A549 (cell line): ENCODE measurements around the gene ERRFI1. TPM values are rescaled to one million over a fixed set of nuclear protein-coding genes. Genes with fewer than 3 reads are reported as not detected.

Experiments
- ATAC-seq, 2 experiments: fragments of 200-7000 bp in 1 of 2; fragments of >200 bp in 1 of 2; cut with Nextera tagmentation in 1 of 2; cut with Tn5 transposase in 1 of 2; 3 replicates each; pipeline versions ENCODE4 v1.8.0 to v1.9.1; 2018 to 2020; ENCODE audit warnings: mild to moderate bottlenecking in 1 of 2, moderate library complexity in 1 of 2
- CTCF ChIA-PET: fragments of 300-600 bp; sonication (Branson Sonifier 250); formaldehyde crosslinking; extraction: SDS; loops from one replicate; lab custom pipeline; 2021; ENCODE audit warnings: antibody characterized with exemption, inconsistent platforms; lab: Yijun Ruan, JAX
- POLR2A ChIA-PET: fragments of 350-600 bp; formaldehyde crosslinking; extraction: SDS; loops from one replicate; lab custom pipeline; 2021; ENCODE audit warnings: antibody characterized with exemption, inconsistent platforms; lab: Yijun Ruan, JAX
- DNase-seq, 2 experiments: peaks; one replicate each; pipeline versions ENCODE4 v3.0.0 to v3.0.0-alpha.2; 2011 to 2016; ENCODE audit warnings: low read depth in 1 of 2, low spot score in 1 of 2
- FAIRE-seq: peaks from 2 replicates; lab custom pipeline; 2011; peaks lifted over from hg19 to GRCh38; lab: Jason Lieb, UNC
- H3K27ac ChIP-seq, 2 experiments: fragments of >200 bp; sonication (Bioruptor Twin); formaldehyde crosslinking; 3 replicates each; pipeline ENCODE4 v1.5.1; 2016 to 2017
- H3K4me1 ChIP-seq: fragments of >200 bp; sonication (Bioruptor Twin); formaldehyde crosslinking; 3 replicates; pipeline ENCODE4 v1.6.1; 2016
- H3K4me2 ChIP-seq: fragments of >200 bp; sonication (Bioruptor Twin); formaldehyde crosslinking; 3 replicates; pipeline ENCODE4 v1.6.1; 2016
- H3K4me3 ChIP-seq: fragments of >200 bp; sonication (Bioruptor Twin); formaldehyde crosslinking; 3 replicates; pipeline ENCODE4 v1.5.1; 2016
- H3K9me3 ChIP-seq: fragments of >200 bp; sonication (Bioruptor Twin); formaldehyde crosslinking; 3 replicates; pipeline ENCODE4 v1.6.1; 2016
- BHLHE40 ChIP-seq: IDR thresholded peaks from 2 replicates; pipeline ENCODE4 v1.6.1; 2012; ENCODE audit warnings: low read depth, low read length, inconsistent platforms
- CBX2 ChIP-seq: fragments of 200-600 bp; sonication (generic); IDR thresholded peaks from 2 replicates; pipeline ENCODE4 v1.6.1; 2016; ENCODE audit warnings: low read depth, mild to moderate bottlenecking, borderline replicate concordance
- CBX8 ChIP-seq: fragments of 200-600 bp; sonication (generic); IDR thresholded peaks from 2 replicates; pipeline ENCODE4 v1.6.1; 2016
- CHD2 ChIP-seq: fragments of 150-350 bp; IDR thresholded peaks from 2 replicates; pipeline ENCODE4 v1.6.1; 2014; ENCODE audit warnings: low read length; ENCODE audit not compliant: partially characterized antibody
- EHF ChIP-seq: fragments of 250-450 bp; sonication (Bioruptor Pico); IDR thresholded peaks from 2 replicates; pipeline ENCODE4 v1.5.0; 2020; ENCODE audit warnings: mild to moderate bottlenecking
- FOSB ChIP-seq: fragments of 250-450 bp; sonication (Bioruptor Pico); IDR thresholded peaks from 2 replicates; pipeline ENCODE4 v1.5.0; 2020; ENCODE audit warnings: mild to moderate bottlenecking, moderate library complexity
- FOSL2 ChIP-seq, 2 experiments: fragments of 450-650 bp in 1 of 2; fragments of >200 bp in 1 of 2; sonication (Bioruptor Twin) in 1 of 2; formaldehyde crosslinking; IDR thresholded peaks; 2 replicates each; pipeline versions ENCODE4 v1.5.0 to v1.6.1; 2016 to 2020; ENCODE audit warnings: mild to moderate bottlenecking in 1 of 2, moderate library complexity in 1 of 2
- FOXS1 ChIP-seq: fragments of 250-450 bp; sonication (Bioruptor Pico); IDR thresholded peaks from 2 replicates; pipeline ENCODE4 v1.5.0; 2020; ENCODE audit warnings: mild to moderate bottlenecking, moderate library complexity
- HDAC2 ChIP-seq: fragments of 200-600 bp; sonication (generic); IDR thresholded peaks from 2 replicates; pipeline ENCODE4 v1.6.1; 2016
- HOXA7 ChIP-seq: fragments of 250-450 bp; sonication (Bioruptor Pico); IDR thresholded peaks from 2 replicates; pipeline ENCODE4 v1.5.0; 2020; ENCODE audit warnings: mild to moderate bottlenecking, moderate library complexity
- HOXB5 ChIP-seq: fragments of 250-450 bp; sonication (Bioruptor Pico); IDR thresholded peaks from 2 replicates; pipeline ENCODE4 v1.5.0; 2020; ENCODE audit warnings: mild to moderate bottlenecking, moderate library complexity
- JUN ChIP-seq, 2 experiments: fragments of >200 bp; sonication (Bioruptor Twin); formaldehyde crosslinking; IDR thresholded peaks; 2 replicates in 1 of 2; 3 replicates in 1 of 2; pipeline ENCODE4 v1.6.1; 2016 to 2017
- JUNB ChIP-seq: fragments of >200 bp; sonication (Bioruptor Twin); formaldehyde crosslinking; IDR thresholded peaks from 2 replicates; pipeline ENCODE4 v1.6.1; 2016
- KDM1A ChIP-seq: fragments of 200-600 bp; sonication (generic); IDR thresholded peaks from 2 replicates; pipeline ENCODE4 v1.6.1; 2016; ENCODE audit warnings: low read depth, mild to moderate bottlenecking
- KDM5A ChIP-seq: fragments of 200-600 bp; sonication (generic); IDR thresholded peaks from 2 replicates; pipeline ENCODE4 v1.6.1; 2016; ENCODE audit warnings: antibody characterized with exemption, mild to moderate bottlenecking
- MYC ChIP-seq: IDR thresholded peaks from 2 replicates; pipeline ENCODE4 v1.6.1; 2012; ENCODE audit warnings: mild to moderate bottlenecking, inconsistent platforms, low read length, improper control_type of control experiment, borderline replicate concordance
- NFE2L2 ChIP-seq: fragments of 150-350 bp; conservative IDR thresholded peaks from 2 replicates; pipeline ENCODE4 v1.6.1; 2014; ENCODE audit warnings: low read length
- NR3C1 ChIP-seq: fragments of >200 bp; sonication (Bioruptor Twin); formaldehyde crosslinking; IDR thresholded peaks from 3 replicates; pipeline ENCODE4 v1.6.1; 2017
- POLR2AphosphoS2 ChIP-seq: conservative IDR thresholded peaks from 2 replicates; pipeline ENCODE4 v1.6.1; 2012; ENCODE audit warnings: low read length, improper control_type of control experiment, inconsistent platforms
- RAD21 ChIP-seq, 2 experiments: fragments of >200 bp in 1 of 2; sonication (Bioruptor Twin) in 1 of 2; formaldehyde crosslinking in 1 of 2; IDR thresholded peaks in 1 of 2; conservative IDR thresholded peaks in 1 of 2; 2 replicates in 1 of 2; 3 replicates in 1 of 2; pipeline ENCODE4 v1.6.1; 2012 to 2018; ENCODE audit warnings: inconsistent platforms in 1 of 2
- RNF2 ChIP-seq: fragments of 200-600 bp; sonication (generic); IDR thresholded peaks from 2 replicates; pipeline ENCODE4 v1.6.1; 2016; ENCODE audit warnings: low read depth, mild to moderate bottlenecking, antibody characterized with exemption, moderate library complexity, borderline replicate concordance
- SREBF2 ChIP-seq: fragments of 450-650 bp; IDR thresholded peaks from 2 replicates; pipeline ENCODE4 v1.6.1; 2014; ENCODE audit warnings: mild to moderate bottlenecking, moderate library complexity
- TFCP2L1 ChIP-seq: fragments of 250-450 bp; sonication (Bioruptor Pico); IDR thresholded peaks from 2 replicates; pipeline ENCODE4 v1.5.0; 2021; ENCODE audit warnings: mild to moderate bottlenecking
- ZNF302 ChIP-seq: fragments of 250-450 bp; sonication (Bioruptor Pico); IDR thresholded peaks from 2 replicates; pipeline ENCODE4 v1.9.0; 2021; ENCODE audit warnings: inconsistent platforms, mild to moderate bottlenecking, moderate library complexity
- ZSCAN20 ChIP-seq: fragments of 250-450 bp; sonication (Bioruptor Pico); IDR thresholded peaks from 2 replicates; pipeline ENCODE4 v1.8.0; 2022; ENCODE audit warnings: mild to moderate bottlenecking, moderate library complexity
- WGBS: methylation state at CpG from one replicate; pipeline ENCODE4 v1.1.6; 2017; ENCODE audit errors: missing lambda C conversion rate; 5-methylcytosine and 5-hydroxymethylcytosine counted together
- polyA plus RNA-seq, 4 experiments: library from polyadenylated mRNA; depleted of rRNA in 3 of 4; stranded (reverse); fragments of >200 nt; fragmentation: RNase III in 1 of 4; extraction: RNeasy Plus Mini Kit Qiagen cat#74134 plus additional on column Dnase treatment in 1 of 4; gene quantifications; 2 replicates in 3 of 4; 3 replicates in 1 of 4; pipeline ENCODE4 v1.2.3, GENCODE V29; 2011 to 2017
- TF ChIP-seq, protein P1 (sequence below): fragments of 250-450 bp; sonication (Bioruptor Pico); IDR thresholded peaks from 2 replicates; pipeline ENCODE4 v1.5.0; 2020; ENCODE audit warnings: low read depth, mild to moderate bottlenecking, moderate library complexity
- TF ChIP-seq, protein P2 (sequence below): IDR thresholded peaks from 2 replicates; pipeline ENCODE4 v1.6.1; 2012
- TF ChIP-seq, protein P3 (sequence below): IDR thresholded peaks from 2 replicates; pipeline ENCODE4 v1.6.1; 2012
- TF ChIP-seq, protein P4 (sequence below): fragments of >200 bp; sonication (Bioruptor Twin); formaldehyde crosslinking; IDR thresholded peaks from 2 replicates; pipeline ENCODE4 v1.6.1; 2016
- TF ChIP-seq, protein P5 (sequence below): fragments of >200 bp; sonication (Bioruptor Twin); formaldehyde crosslinking; IDR thresholded peaks from 3 replicates; pipeline ENCODE4 v1.6.1; 2016

The ERRFI1 gene
- polyA plus RNA-seq, 2 of the 4 experiments (the other 2 are of a cell fraction) = 51.0 to 217 TPM

DNA sequence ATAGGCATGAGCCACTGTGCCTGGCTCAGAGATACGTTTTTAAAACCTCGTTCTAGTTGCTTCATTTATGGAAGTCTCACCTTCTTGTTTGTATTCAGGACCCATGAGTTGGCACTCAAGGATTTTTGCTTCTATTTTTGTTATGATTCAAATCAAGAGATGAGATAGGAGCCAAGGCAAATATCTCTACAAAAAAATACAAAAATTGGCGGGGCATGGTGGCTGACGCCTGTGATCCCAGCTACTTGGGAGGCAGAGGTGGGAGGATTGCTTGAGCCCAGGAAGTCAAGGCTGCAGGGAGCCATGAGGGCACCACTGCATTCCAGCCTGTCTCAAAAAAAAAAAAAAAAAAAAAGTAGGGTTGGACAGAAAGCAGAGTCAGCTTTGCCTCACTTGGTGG lies 36.8 kb upstream of the ERRFI1 start (continued):
- TF ChIP-seq HOXB5 = no peak
- no peak for TF ChIP-seq KDM1A
- TF ChIP-seq EHF = no peak
- no peak for TF ChIP-seq POLR2AphosphoS2
- no peak for TF ChIP-seq BHLHE40
- TF ChIP-seq RNF2 = no peak
- TF ChIP-seq, all 56 proteins: peak for 0

DNA sequence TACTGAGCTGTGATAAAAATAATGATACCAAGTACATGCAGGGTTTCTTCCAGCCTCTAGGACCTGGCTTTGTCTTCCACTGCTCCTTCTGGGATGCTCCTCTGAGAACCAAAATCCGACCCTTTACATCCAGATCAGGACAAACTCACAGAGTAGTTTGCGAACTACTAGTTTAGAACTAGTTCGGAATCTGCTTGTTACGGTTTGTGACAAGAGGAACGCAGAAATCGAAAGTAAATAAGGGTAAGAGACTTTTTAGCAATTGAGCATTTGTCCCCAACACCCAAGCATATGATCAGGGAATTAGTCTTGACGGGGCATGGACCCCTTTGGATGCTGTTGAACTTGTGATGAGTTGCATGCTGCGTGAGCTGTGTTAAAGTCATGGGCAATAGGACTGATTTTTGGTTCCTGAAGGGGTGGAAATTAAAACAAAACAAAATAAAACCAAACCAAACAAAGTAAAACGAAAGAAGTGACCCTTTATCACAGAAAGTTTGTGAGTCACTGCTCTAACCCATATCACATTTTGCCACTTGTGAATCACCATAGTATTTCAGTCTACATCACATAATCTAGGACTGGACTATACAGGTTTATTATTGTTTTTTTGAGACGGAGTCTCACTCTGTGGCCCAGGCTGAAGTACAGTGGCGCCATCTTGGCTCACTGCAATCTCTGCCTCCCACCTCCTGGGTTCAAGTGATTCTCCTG lies 35.7 kb upstream of the ERRFI1 start:
- peaks cover 51% of the 10 kb centered on the region for H3K4me1 ChIP-seq
- no peaks in the 10 kb centered on the region for H3K9me3 ChIP-seq
- peak overlapping the region; percentile 9; the same call in 1 of the 3 replicates for H3K4me3 ChIP-seq
- ChIA-PET POLR2A (interaction anchor here (1.0 to 1.5 kb wide), 6 partner anchors 14 to 120 kb away, joined by 3 to 7 read pairs (median 5); no protein-coding TSS in a partner anchor), CTCF (interaction anchor here (1.1 to 2.7 kb wide), 4 partner anchors 14 to 253 kb away, joined by 3 to 16 read pairs (median 4); no protein-coding TSS in a partner anchor)
- ATAC-seq = peak; percentile 85 to 89
- peak overlapping the region; percentile 83 for H3K4me2 ChIP-seq
- FAIRE-seq = no peak
- DNase-seq = peak in 1 of 2 experiments; percentile 80
- H3K27ac ChIP-seq = peak overlapping the region; percentile 92 to 99
- TF ChIP-seq HOXA7 (CRISPR knock-in tag) (0 out of 2 replicates have a peak, but pooled peaks have one; percentile 18), NR3C1 (no peak), JUNB (peak; percentile 39; the same call in 1 of the 2 replicates), MYC (no peak), FOSL2 (IDR thresholded peaks at IDR 0.05) (peak; percentile 41; the same call in 1 of the 2 replicates), FOSL2 (CRISPR knock-in tag; IDR thresholded peaks at IDR 0.05) (peak; percentile 88), CBX8 (no peak), EHF (peak; percentile 17; the same call in 1 of the 2 replicates), CBX2 (no peak), JUN (IDR thresholded peaks at IDR 0.05) (peak in 1 of 2 experiments; percentile 21; a peak in 2 of 5 replicates), RAD21 (conservative IDR thresholded peaks at IDR 0.05 in 1 of 2, IDR thresholded peaks at IDR 0.05 in 1 of 2) (0 out of 5 replicates have a peak, but pooled peaks of 1 of the 2 experiments have one; percentile 6), ZSCAN20 (CRISPR knock-in tag) (no peak), TFCP2L1 (no peak), FOSB (CRISPR knock-in tag) (0 out of 2 replicates have a peak, but pooled peaks have one; percentile 28), ZNF302 (CRISPR knock-in tag) (peak; percentile 48; the same call in 1 of the 2 replicates), FOXS1 (CRISPR knock-in tag) (peak; percentile 20; the same call in 1 of the 2 replicates)
- TF ChIP-seq, protein P1, sequence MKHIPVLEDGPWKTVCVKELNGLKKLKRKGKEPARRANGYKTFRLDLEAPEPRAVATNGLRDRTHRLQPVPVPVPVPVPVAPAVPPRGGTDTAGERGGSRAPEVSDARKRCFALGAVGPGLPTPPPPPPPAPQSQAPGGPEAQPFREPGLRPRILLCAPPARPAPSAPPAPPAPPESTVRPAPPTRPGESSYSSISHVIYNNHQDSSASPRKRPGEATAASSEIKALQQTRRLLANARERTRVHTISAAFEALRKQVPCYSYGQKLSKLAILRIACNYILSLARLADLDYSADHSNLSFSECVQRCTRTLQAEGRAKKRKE (CRISPR knock-in tag) = peak; percentile 59; the same call in 1 of the 2 replicates
- TF ChIP-seq, protein P2, sequence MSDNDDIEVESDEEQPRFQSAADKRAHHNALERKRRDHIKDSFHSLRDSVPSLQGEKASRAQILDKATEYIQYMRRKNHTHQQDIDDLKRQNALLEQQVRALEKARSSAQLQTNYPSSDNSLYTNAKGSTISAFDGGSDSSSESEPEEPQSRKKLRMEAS = peak; percentile 2; the same call in 1 of the 2 replicates
- TF ChIP-seq, all 56 proteins: peak for 11
- WGBS = 2% methylated on average over 11 of the region's 11 CpGs

DNA sequence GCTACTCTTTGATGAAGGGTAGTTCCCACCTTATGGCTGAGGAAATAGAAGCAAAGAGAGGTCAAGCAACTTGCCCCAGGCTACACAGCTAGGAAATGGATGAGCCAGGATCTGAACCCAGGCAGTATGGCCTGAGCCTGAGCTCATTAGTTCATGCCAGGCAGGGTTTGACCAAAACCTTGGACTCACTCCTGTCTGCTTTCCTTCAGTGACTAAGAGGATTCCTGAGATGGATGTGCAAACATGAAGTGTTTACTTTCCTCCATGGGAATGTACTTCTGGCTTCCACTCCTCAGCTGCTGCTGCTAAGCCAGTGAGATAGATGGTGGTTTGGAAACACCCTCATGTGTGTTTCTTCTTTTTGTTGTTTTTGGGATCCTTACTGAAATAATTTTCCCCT lies 35.1 kb upstream of the ERRFI1 start:
- ATAC-seq (peak; percentile 96 to 99), FAIRE-seq (peak; percentile 81), DNase-seq (peak; percentile 88 to 97)
- Histone ChIP-seq H3K4me2 (peak overlapping the region; percentile 83), H3K4me1 (peaks cover 57% of the 10 kb centered on the region), H3K27ac (peak overlapping the region; percentile 92 to 99), H3K9me3 (no peaks in the 10 kb centered on the region), H3K4me3 (no peak overlapping the region)
- ChIA-PET POLR2A (interaction anchor here (0.8 to 1.5 kb wide), 7 partner anchors 13 to 121 kb away, joined by 3 to 8 read pairs (median 6); no protein-coding TSS in a partner anchor), CTCF (interaction anchor here (0.6 to 2.7 kb wide), 8 partner anchors 14 to 253 kb away, joined by 3 to 16 read pairs (median 4); no protein-coding TSS in a partner anchor)
- TF ChIP-seq NR3C1 (no peak), FOSL2 (IDR thresholded peaks at IDR 0.05) (peak; percentile 40; the same call in 1 of the 2 replicates), FOSL2 (CRISPR knock-in tag; IDR thresholded peaks at IDR 0.05) (peak; percentile 94), HDAC2 (no peak), CHD2 (no peak), FOSB (CRISPR knock-in tag) (0 out of 2 replicates have a peak, but pooled peaks have one; percentile 58), SREBF2 (no peak), KDM5A (no peak), NFE2L2 (0 out of 2 replicates have a peak, but pooled peaks have one; percentile 24), CBX2 (no peak), JUNB (peak; percentile 79)
- TF ChIP-seq, protein P3, sequence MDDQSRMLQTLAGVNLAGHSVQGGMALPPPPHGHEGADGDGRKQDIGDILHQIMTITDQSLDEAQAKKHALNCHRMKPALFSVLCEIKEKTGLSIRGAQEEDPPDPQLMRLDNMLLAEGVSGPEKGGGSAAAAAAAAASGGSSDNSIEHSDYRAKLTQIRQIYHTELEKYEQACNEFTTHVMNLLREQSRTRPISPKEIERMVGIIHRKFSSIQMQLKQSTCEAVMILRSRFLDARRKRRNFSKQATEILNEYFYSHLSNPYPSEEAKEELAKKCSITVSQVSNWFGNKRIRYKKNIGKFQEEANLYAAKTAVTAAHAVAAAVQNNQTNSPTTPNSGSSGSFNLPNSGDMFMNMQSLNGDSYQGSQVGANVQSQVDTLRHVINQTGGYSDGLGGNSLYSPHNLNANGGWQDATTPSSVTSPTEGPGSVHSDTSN = peak; percentile 55; the same call in 1 of the 2 replicates
- TF ChIP-seq, protein P4, sequence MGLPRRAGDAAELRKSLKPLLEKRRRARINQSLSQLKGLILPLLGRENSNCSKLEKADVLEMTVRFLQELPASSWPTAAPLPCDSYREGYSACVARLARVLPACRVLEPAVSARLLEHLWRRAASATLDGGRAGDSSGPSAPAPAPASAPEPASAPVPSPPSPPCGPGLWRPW = no peak
- TF ChIP-seq, protein P5, sequence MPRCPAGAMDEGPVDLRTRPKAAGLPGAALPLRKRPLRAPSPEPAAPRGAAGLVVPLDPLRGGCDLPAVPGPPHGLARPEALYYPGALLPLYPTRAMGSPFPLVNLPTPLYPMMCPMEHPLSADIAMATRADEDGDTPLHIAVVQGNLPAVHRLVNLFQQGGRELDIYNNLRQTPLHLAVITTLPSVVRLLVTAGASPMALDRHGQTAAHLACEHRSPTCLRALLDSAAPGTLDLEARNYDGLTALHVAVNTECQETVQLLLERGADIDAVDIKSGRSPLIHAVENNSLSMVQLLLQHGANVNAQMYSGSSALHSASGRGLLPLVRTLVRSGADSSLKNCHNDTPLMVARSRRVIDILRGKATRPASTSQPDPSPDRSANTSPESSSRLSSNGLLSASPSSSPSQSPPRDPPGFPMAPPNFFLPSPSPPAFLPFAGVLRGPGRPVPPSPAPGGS = 0 out of 3 replicates have a peak, but pooled peaks have one; percentile 54
